HuH-7.5 (cell line): Measurements from ENCODE around the gene PRKCE.
A peak's percentile ranks its signal among the peaks of the same experiment; 100 is the strongest.
"Not testable (repeated sequence)": the region's sequence is repeated elsewhere in the genome, so short reads cannot be mapped to it uniquely, and the experiment has no call there.

ENCODE experiments used
- DNase-seq: peaks from one replicate; pipeline ENCODE4 v3.0.0; 2011; ENCODE audit warnings: low spot score

Gene PRKCE

DNA sequence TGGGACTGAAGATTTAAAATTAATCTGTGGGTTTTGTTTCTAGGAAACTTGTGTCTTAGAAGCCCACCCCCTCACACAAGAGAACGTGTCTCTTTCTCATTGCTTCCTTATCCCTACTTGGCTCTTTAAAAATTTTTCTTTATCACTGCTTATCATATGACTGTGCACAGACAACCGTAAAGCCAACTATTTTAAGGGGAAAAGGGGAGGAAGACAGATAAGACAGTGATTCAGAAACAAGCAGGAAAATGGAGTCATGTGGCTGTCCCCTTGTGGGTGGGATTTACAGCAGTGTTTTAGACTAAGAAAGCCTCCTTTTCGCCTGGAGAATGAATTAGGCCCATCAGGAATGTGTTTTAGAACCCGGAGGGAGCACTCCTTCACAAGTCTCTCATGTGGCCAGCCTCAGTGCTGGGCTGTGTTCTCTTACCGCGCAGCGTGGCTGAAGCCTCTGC is 17.6 kb downstream of the PRKCE start:
- no peak for DNase-seq

DNA sequence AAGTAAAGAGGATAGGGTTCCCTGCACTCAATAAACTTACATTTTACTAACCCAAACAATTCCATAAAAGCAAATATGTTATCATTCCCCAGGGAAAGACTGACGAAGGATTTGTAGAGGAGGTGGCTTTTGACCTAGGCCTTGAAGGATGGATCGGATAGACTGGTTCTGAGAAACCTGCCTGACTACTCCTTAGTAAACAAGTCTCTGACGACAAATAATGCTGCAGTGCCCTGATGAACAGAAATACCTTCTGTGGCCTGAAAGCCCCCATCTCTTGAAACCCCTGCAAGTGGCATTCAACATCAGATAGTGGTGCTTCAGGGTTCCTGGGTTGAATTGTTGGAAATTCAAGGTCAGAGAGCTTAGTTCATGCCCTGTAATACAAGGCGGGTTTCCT is 19.2 kb downstream of the PRKCE start:
- no peak for DNase-seq

DNA sequence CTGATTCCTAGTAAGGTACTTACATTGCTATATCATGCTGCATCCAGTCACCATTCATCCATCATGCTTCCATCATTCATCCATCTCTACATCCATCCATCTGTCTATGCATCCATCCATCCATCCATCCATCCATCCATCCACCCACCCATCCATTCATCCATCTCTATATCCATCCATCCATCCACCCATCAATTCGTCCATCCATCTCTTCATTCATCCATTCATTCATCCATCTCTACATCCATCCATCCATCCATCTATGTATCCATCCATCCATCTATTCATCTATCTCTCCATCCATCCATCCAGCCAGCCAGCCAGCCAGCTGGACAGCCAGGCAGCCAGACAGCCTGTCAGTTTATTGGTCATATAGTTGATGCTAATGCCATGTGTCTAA is 20.7 kb downstream of the PRKCE start:
- no peak for DNase-seq

DNA sequence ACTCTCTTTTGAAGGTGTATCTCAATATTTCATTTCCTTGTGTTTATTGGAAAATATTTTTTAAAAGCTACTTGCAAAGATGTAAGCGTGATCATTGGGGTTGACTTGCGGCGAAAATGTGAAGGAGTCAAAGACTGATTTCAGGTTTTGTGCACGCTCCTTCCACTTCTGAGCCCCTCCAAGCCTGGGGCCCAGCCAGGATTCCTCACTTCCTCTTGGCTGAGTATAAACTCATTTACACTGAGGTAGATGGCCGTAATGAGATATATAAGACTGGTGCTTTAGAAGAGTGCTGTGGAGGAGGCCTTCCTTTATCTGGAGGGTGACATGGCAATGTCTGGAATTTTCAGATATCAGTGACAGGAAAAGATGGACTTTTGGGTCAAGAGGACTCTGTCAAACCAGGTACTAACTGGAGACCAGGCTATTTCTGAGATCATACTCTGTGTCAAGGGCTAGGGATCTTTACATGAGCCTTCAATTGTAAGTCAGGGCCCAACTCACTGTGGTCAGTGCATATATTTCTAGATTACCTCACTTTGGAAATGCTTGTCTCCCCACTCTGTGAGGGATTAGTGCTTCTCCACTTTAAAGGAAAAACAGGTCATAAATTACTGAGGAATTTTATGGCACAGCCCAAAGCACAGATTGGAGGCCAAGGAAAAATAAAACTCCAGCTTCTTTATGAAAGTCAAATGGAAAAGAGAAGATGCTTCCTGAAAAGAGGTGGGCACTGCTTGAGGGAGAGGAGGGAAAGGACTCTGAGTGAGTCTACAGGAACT is 22.8 kb downstream of the PRKCE start:
- no peak for DNase-seq

DNA sequence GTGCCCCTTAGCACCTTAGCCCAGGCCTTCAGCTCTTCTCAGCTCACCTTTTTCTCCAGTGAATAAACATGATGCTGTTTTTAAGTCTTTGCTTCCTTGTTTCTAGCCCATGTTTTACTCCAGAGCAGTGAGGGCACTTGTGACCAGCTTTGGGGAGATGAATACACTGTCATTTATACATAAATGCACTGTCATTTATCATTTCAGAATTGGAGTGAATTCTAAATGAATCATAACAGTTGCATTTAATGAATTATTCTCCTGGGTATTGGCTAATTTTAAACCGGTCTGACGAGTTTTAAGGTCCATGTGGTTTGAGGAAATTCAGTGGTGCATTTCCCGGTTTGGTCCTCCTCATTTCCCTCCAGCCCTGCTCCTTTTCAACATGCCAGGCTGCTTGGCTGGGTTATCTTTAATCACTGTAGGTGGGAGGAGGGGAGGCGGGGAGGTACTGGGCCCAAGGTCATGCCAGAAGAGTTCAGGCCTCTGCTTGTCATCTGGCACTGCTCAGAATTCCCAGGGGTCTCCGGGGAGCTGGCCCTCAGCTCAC is 23.9 kb downstream of the PRKCE start:
- DNase-seq, result no peak

DNA sequence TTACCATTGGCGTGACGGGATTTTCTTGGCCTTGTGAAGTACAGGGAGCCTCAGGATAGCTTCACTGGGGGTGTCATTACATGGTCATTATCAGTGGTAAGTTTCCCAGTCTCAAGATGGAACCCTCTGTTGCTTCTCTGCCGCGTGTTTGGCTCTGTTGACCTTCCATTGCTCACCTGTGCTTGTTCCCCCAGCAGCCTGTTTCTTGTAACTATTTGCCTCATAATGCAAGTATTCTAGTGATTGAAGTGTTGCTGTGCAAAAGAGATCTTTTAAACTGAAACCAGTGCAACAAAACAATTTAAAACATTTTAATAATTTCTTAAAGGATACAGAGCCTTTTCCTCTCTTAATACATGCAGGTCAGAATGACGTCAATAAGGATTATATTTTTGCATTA is 24.6 kb downstream of the PRKCE start:
- DNase-seq, result no peak

DNA sequence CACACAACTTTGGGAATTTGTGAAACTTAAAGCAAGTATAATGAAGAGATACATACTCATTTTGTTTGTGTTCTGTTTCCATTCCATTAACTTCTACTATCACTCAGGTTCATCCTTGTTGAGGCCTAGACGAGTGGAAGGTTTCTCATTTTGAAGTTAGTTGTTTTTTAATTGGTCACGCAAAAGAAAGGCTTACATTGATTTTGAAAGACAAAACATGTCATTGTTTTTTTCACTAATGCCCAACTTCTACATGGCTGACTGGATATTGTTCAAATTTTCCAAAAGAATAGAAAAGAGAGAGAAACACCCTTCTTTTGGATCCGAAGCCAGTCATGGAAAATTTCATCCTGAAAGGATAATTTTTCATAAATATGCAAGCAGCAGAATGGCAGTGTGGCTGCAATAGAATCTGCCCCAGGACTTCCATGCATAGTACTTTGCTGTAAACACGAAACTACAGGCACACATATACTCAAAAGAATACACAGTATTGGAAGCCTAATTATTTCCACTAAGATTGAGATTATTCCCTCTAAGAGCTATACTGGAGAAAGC is 27.4 kb downstream of the PRKCE start:
- no peak for DNase-seq

DNA sequence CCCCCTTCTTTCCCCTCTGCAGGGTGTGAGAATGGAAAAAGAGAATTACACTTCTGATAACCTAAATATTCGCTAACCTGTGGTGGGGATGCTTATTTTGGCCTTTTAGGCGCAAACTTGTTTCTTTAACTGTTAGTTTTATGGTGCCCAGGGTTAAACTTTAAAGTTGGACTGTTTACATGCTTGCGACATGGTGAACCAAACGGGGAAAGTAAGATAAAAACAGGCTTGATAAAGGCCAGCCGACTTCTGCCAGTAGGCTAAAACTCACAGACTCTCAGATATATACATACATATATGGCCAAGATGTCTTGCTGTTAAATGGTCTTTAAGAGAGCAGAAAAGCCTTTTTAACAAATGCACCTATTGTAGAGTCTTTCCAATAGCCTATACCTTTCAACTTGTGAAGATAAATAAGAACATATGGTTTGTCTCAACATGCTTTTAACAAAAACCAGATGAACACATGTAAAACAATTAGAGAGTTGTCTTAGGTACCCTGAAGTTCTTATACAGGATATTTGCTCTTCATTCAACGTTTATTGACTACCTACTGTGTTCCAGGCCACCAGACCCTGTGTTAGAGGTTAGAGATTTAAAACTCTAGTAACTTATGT is 29.0 kb downstream of the PRKCE start:
- no peak for DNase-seq

DNA sequence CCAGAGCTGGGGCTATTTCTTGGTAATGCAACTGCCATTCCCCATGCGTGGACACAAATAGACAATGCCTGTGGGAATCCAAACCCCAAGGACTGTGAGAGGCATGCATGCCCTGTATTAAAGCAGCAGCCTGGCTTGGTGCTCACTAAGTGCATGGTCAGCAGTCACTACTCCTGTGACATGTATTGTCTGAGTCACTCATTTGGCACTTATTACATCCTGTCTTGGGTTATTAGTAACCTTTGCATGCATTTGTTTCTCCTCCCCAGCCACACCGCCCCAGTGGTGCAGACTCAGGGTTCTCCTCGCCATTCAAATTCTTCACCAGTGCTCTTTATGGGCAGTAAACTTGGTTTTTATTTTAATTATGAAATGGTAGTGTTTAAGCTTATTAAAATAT is 30.2 kb downstream of the PRKCE start:
- peak; percentile 16 for DNase-seq

DNA sequence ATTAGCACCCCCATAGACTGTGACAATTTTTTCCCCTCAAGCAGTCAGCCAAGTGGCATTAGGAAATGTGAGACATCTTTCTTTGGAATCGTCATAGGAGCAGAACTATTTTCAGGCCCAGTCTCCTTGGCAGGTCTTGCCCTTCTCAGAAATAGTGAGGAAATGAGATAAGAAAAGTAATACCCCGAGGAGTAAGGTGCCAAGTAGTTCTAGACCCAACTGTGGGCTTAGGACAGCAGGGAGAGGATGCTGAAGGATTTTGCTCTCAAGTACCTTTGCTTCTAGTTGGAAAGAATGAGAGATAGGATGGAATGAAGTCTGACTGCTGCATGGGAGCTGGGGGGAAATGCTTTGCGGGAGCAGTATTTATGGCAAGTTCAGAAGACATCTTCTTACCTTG is 31.8 kb downstream of the PRKCE start:
- no peak for DNase-seq

DNA sequence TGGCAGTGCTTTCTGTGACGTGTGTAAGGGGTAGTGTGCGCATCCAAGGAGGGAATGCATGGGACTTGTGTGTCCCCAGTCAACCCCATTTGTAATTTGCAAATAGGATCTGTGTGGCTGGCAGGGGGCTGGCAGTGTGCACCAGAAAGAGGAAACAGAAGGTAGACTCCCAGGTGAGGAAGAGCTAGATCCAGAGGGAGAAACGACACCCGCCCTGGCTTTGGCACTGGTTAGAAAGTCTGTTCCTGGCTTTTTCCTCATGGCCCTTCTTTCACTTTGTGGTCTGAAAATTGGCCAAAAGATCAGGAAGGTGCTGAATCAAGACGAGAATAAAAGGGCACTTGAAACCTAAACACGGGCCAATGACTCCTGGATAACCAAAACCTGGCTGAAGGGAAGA is 33.3 kb downstream of the PRKCE start:
- DNase-seq, result no peak

DNA sequence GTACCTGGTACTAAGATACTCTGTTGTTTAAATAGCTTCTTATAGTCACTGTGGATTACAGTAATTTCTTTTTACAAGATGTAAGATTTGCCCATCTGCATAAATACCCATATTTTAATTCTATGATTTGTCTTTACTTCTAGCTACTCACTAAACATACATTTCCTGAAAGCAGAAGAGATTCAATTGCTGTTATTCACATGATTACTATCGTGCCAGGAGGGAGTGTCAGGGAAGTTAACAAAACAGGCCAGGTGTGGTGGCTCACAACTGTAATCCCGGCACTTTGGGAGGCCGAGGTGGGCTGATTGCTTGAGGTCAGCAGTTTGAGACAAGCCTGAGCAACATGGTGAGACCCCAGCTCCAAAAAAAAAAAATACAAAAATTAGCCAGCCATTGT is 33.8 kb downstream of the PRKCE start:
- no peak for DNase-seq

DNA sequence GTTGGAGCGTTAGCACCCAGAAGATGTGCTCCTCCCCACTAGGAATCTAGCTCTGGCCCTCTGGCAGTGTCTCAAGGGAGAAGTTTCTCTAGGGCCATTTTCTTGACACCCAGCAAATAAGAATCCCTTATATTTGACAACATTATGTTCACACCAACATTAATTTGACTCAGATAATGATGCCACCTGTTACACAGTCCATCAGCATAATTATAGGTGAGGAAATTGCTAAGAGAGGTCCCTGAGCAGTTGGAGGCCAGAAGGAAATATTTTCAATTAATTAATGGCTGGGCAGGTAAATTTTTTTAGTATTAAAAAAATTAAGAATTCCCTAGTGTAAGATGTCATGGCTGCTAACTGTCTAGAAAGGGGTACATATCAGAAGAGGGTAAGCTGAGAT is 36.5 kb downstream of the PRKCE start:
- no peak for DNase-seq

DNA sequence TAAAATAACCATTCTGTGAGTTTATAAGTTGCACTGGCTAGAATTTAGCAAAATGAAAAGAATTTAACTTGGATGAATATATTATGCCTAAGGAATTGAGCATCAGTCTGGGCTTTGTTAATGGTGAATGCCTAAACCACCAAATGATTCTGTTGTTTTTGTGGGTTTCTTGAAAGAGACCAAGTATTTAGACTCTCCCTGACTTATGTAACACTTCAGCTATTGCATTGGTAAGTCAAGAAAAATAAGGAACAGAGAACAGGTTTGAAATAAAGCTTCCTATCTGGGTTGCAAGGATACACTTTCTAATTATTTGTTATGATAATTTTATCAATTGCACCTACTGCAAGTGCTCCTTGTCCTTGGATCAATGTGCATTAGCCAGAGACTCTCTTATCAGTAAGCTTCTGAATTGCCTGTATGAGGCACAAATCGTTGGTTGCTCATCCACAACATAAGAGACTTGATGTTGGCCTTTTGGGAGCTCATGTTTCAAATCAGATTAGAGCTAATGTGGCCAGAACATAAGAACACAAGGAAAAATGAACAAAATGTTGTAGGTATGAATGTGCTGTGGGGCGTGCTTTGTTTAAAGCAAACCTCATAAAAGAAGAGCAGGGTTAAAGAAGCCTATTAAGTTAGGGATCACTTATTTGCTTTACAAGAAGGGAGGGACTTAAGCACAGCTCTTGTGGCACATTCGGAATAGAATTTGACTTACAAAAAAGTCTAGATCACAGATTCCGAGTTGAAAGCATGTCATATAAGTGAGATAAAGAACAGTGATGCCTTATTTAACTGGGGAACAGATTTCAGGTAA is 37.2 kb downstream of the PRKCE start:
- DNase-seq, result no peak

DNA sequence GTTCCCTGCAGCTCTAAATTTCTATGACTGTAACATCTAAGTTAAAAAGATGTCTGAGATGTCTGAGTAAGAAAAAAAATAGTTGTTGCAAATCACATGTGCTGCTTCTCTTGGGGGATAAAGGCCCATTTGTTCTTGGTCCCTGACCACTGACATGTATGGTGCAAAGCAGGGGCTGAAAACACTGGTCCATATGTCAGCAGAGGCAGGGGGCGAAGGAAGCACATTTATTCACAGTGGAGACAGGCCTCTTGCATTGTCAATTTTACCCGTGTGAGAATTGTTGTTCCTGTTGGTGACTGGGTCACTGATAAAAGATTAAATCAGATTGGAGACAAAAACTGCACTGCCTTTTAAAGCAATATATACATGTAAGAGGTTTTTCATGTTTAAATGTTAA is 38.8 kb downstream of the PRKCE start:
- DNase-seq, result no peak

DNA sequence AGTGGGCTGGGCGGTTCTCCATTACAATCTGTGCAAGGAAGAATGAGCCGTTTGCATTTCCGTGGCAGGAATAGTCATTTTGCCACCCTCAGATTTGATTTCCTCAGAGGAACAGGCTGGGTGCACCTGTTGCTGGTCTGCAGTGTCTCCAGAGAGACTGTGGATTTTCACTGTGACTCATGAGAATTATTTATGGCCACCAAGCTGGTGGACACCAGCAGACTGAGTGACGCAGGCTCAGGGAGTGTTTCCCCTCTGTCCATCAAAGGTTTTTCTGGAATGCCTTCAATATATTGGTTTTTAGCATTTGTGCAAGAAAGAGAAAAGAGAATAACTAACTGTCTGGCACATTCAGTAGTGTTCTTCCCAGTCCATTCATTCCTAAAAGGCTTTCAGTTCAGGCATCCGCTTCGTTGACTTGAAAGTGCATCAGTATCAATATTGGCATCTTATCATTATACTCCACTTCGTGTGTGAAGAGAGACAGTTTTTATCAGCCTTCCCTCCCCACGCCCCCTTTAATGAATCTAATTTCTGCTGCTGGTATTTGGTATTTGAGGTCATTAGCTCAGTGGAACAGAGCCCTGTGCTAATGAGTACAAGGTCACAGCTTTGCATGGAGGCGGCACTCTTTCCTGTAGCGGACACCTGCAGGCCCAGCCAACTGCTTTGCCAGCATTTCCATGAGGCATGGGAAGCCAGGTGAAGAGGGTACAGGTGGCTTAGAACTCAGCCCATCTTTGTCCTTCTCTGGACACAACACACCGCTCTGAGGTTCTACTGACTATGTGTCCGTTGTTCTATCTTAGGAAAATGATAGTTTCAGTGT is 39.9 kb downstream of the PRKCE start:
- no peak for DNase-seq

DNA sequence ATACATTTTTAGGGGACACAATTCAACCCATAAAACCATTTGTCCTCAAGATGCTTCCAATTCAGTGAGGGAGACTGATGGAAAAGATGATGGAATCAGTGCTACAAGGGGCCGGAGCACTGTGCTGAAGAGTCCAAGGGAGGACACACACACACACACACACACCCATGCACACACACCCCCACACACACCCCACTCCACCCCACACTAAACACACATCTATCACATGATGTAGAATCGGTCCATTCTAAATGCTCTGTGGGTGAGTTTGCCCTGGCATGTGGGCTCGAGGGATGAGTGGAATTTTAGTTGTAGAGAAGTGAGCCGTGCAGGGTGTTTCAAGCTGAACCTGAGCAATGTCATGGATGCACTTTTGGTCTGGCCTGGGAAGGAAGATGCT is 41.1 kb downstream of the PRKCE start:
- DNase-seq, result no peak

DNA sequence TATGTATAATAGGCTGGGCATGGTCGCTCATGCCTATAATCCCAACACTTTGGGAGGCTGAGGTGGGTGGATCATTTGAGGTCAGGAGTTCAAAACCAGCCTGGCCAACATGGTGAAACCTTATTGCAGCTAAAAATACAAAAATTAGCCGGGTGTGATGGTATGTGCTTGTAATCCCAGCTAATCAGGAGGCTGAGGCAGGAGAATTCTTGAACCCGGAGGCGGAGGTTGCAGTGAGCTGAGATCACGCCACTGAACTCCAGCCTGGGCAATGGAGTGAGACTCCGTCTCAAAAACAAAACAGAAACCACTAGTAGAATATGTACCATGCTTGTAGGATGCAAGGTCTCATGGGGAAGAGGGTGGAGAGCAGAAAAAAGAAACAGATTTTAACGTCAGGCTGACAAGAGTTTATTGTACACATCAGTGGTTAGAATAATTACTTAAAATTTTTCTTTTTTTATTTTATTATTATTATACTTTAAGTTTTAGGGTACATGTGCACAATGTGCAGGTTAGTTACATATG is 44.1 kb downstream of the PRKCE start:
- DNase-seq, result not testable (repeated sequence)

DNA sequence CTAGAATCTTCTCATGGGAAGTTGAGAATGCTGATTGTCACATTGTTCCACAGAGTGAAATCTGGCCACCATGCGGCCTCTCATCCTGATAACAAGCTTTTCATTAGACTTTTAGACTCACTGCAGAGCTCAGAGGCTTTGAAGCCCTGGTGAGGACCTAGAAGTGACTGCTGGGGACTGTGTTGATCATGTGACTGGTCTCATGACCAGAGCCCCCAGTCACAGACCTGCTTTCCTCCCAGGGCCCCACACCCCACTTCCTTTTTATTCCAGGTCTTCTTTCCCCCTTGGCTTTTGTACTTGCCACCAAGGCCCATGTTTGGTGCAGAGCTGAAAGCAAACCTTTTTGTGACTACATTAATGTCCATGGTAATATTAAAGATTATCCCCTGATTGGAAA is 45.2 kb downstream of the PRKCE start:
- DNase-seq, result no peak

DNA sequence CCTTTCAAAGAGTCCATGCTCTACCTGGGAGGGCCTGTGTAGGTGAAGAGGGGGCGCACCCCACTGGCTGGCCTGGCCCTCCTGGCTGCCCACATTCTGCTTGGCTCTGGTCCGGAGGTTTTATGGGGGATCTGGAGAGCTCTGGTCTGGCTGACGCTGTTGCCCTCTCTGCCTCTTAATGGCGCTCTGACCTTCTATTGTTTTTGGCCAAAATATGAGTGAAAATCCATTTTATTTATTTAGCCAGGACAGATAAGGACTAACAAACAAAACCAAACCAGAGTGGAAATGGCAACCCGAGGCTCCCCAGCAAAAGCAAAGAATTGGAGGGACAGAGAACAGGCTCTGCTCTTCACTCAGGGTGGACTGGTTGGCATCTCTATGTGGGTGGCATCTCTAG is 45.7 kb downstream of the PRKCE start:
- no peak for DNase-seq

DNA sequence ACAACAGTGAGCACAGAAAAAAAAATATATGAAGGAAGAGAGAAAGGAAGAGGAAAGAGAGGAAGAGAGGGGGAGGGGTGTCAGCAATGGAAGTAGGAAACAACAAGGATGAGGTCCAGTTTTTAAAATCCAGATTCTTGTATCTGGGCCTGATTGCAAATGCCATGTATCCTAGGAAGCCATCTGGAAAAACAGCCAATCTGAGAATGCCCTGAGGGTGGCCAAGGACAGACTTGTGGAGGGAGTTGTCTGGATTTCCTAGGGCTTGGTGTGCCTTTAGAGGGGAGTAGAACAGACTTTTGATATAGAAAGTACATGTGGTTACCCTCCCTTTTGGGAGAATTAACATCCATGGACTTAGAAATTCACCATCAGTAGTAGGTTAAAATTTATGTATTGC is 47.1 kb downstream of the PRKCE start:
- no peak for DNase-seq
